IMR-90 (cell line): ENCODE data around the gene GTSE1.

Experiments used
- CEBPB ChIP-seq: IDR thresholded peaks from 2 replicates; pipeline ENCODE4 v1.6.1; 2012; ENCODE audit warnings: low read depth, low read length, improper control_type of control experiment
- CTCF ChIP-seq: conservative IDR thresholded peaks from 2 replicates; pipeline ENCODE4 v1.5.1; 2012; ENCODE audit warnings: mild to moderate bottlenecking, low read depth, low read length, improper control_type of control experiment
- FOS ChIP-seq: fragments of 150-350 bp; IDR thresholded peaks from 2 replicates; pipeline ENCODE4 v1.6.1; 2016; ENCODE audit warnings: low read depth, low read length
- MAFK ChIP-seq: IDR thresholded peaks from 2 replicates; pipeline ENCODE4 v1.6.1; 2012; ENCODE audit warnings: low read depth, low read length, improper control_type of control experiment
- MAZ ChIP-seq: IDR thresholded peaks from 2 replicates; pipeline ENCODE4 v1.6.1; 2012; ENCODE audit warnings: low read depth, mild to moderate bottlenecking, low read length, improper control_type of control experiment, moderate library complexity, borderline replicate concordance
- MXI1 ChIP-seq: IDR thresholded peaks from 2 replicates; pipeline ENCODE4 v1.6.1; 2012; ENCODE audit warnings: low read depth, mild to moderate bottlenecking, low read length, moderate library complexity, borderline replicate concordance
- NFE2L2 ChIP-seq: fragments of 150-350 bp; IDR thresholded peaks from 2 replicates; pipeline ENCODE4 v1.6.1; 2016; ENCODE audit warnings: low read depth, mild to moderate bottlenecking, low read length
- POLR2A ChIP-seq: IDR thresholded peaks from 2 replicates; pipeline ENCODE4 v1.6.1; 2012; ENCODE audit warnings: mild to moderate bottlenecking, low read depth, low read length
- RAD21 ChIP-seq: IDR thresholded peaks from 2 replicates; pipeline ENCODE4 v1.6.1; 2012; ENCODE audit warnings: low read length, improper control_type of control experiment
- RCOR1 ChIP-seq: IDR thresholded peaks from 2 replicates; pipeline ENCODE4 v1.6.1; 2012; ENCODE audit warnings: mild to moderate bottlenecking, low read length, improper control_type of control experiment; ENCODE audit not compliant: insufficient replicate concordance
- RFX5 ChIP-seq: IDR thresholded peaks from 2 replicates; pipeline ENCODE4 v1.8.0; 2012; ENCODE audit warnings: low read depth, mild to moderate bottlenecking, low read length, moderate library complexity
- SMC3 ChIP-seq: fragments of 150-350 bp; IDR thresholded peaks from 2 replicates; pipeline ENCODE4 v1.6.1; 2016; ENCODE audit warnings: low read depth, mild to moderate bottlenecking, antibody characterized with exemption, low read length, moderate library complexity
- USF2 ChIP-seq: fragments of 150-350 bp; IDR thresholded peaks from 2 replicates; pipeline ENCODE4 v1.6.1; 2017; ENCODE audit warnings: mild to moderate bottlenecking, antibody characterized with exemption, low read length, low read depth

DNA sequence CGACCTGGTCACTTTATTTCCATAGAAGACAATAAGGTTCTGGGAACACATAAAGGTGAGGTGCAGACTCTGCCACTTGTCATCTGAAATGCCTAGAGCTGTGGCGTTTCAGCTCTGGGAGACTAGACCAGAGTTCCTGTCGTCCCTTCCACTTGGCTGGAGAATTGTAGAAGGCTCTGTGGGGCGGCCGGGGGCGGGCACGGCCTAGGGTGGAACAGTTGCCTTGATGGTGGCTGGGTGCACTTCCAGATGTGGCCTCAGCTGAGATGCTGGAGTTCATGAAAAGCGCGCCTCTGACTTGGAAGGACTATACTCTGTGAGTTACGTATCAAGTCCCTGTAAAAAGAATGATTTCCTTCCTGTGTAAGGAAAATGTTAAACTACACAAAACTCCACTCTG is 55.6 kb downstream of the GTSE1 start:
- TF ChIP-seq CTCF (no peak), RCOR1 (no peak), POLR2A (no peak), RFX5 (no peak), FOS (no peak), CEBPB (no peak), USF2 (no peak), SMC3 (no peak), MXI1 (no peak), NFE2L2 (no peak), MAZ (no peak), MAFK (no peak), RAD21 (no peak)
